ENCODE data around the gene PTPRD.

GRCh38 chr9:10512144-10512543, 100.7 kb downstream of the PTPRD start:
- TF ChIP-seq SUZ12 (IDR thresholded peaks at IDR 0.05; ENCODE audit: extremely low read depth, insufficient read depth, insufficient read length) (no peak), YY1 (IDR thresholded peaks at IDR 0.05; ENCODE audit: insufficient read depth, insufficient read length) (no peak), ZNF274 (IDR thresholded peaks at IDR 0.05; ENCODE audit: low read depth, low read length) (no peak)
